Measurements from ENCODE around the gene VPS33A. TPM values are rescaled to one million over a fixed set of nuclear protein-coding genes. Genes with fewer than 3 reads are reported as not detected.

The VPS33A gene
- total and polyA plus RNA-seq, 2 of the 8 experiments (the other 6 are each of a cell fraction or from before 2014, with no cell fraction given), result 16.4 to 41.8 TPM

GRCh38 chr12:122283680-122284079, 17.4 kb upstream of the VPS33A start:
- H3K18ac ChIP-seq (ENCODE audit: extremely low read depth, low read length), result no peak overlapping the region
- no peak overlapping the region for H4K91ac ChIP-seq (replicated peaks; ENCODE audit: insufficient read length, low read length)
- no peak overlapping the region for H3K27ac ChIP-seq (ENCODE audit: low read depth, low read length)
- no peaks in the 10 kb centered on the region for H3K79me2 ChIP-seq (ENCODE audit: control insufficient read depth in 1 of 2, insufficient read depth in 2 of 2, low read length in 2 of 2)
- DNase-seq (ENCODE audit: low read depth in 1 of 2, low spot score in 2 of 2), result no peak
- no peak overlapping the region for H2BK12ac ChIP-seq (ENCODE audit: low read depth, low read length)
- no peak for TF ChIP-seq FOSL1 (IDR thresholded peaks at IDR 0.05; ENCODE audit: insufficient read depth, low read depth, low read length)
- TF ChIP-seq SP4 (IDR thresholded peaks at IDR 0.05; ENCODE audit: low read length), result no peak
- TF ChIP-seq CREB1 (IDR thresholded peaks at IDR 0.05), result no peak
- TF ChIP-seq KDM4A (IDR thresholded peaks at IDR 0.05; ENCODE audit: low read depth, low read length, severe bottlenecking), result no peak
- no peak for TF ChIP-seq TEAD4 (IDR thresholded peaks at IDR 0.05; ENCODE audit: low read depth, low read length)
- no peak for TF ChIP-seq TBP (IDR thresholded peaks at IDR 0.05; ENCODE audit: low read depth, low read length)
- TF ChIP-seq EGR1 (IDR thresholded peaks at IDR 0.05; ENCODE audit: borderline replicate concordance, low read depth, low read length), result no peak
- no peak for TF ChIP-seq HDAC2 (IDR thresholded peaks at IDR 0.05; ENCODE audit: borderline replicate concordance in 1 of 2, low read depth in 2 of 2, low read length in 2 of 2)
- no peak for TF ChIP-seq SIX5 (IDR thresholded peaks at IDR 0.05; ENCODE audit: low read depth, low read length)
- no peak for TF ChIP-seq KDM5A (IDR thresholded peaks at IDR 0.05; ENCODE audit: low read length)
- no peak for TF ChIP-seq POLR2A (IDR thresholded peaks at IDR 0.05; ENCODE audit: control extremely low read depth in 1 of 2, low read depth in 2 of 2, low read length in 2 of 2)
- no peak for TF ChIP-seq ASH2L (IDR thresholded peaks at IDR 0.05; ENCODE audit: low read length)
- no peak for TF ChIP-seq SRF (IDR thresholded peaks at IDR 0.05; ENCODE audit: low read depth, low read length)
- TF ChIP-seq EP300 (IDR thresholded peaks at IDR 0.05; ENCODE audit: borderline replicate concordance in 1 of 2, low read depth in 2 of 2, low read length in 2 of 2), result no peak
- H2BK5ac ChIP-seq (ENCODE audit: low read depth, low read length), result no peak overlapping the region
- no peaks in the 10 kb centered on the region for H3K79me1 ChIP-seq (ENCODE audit: low read depth, low read length)
- no peak overlapping the region for H2BK15ac ChIP-seq (ENCODE audit: low read length)
- H3K4me3 ChIP-seq (ENCODE audit: extremely low read depth in 1 of 4, insufficient read depth in 2 of 4, low read depth in 3 of 4, low read length in 4 of 4), result no peak overlapping the region
- H2BK20ac ChIP-seq (ENCODE audit: low read length), result no peak overlapping the region
- H3K23ac ChIP-seq (ENCODE audit: insufficient read length), result no peak overlapping the region
- H3K4me1 ChIP-seq (replicated peaks in 1 of 4; ENCODE audit: control insufficient read depth in 3 of 4, insufficient read depth in 4 of 4, low read length in 3 of 4), result no peaks in the 10 kb centered on the region
- H2AFZ ChIP-seq (ENCODE audit: low read length), result no peak overlapping the region
- H2AK5ac ChIP-seq (ENCODE audit: low read depth, low read length), result no peak overlapping the region
- no peaks in the 10 kb centered on the region for H3K23me2 ChIP-seq (ENCODE audit: low read depth, low read length)
- no peaks in the 10 kb centered on the region for H3K9me3 ChIP-seq (ENCODE audit: insufficient read depth in 2 of 2, low read depth in 1 of 2, low read length in 1 of 2)
- ChIA-PET POLR2A (ENCODE audit: partially characterized antibody) (no interaction called here), CTCF (ENCODE audit: partially characterized antibody) (no interaction called here)
- H3K14ac ChIP-seq (ENCODE audit: insufficient read length), result no peak overlapping the region
- no peaks in the 10 kb centered on the region for H4K20me1 ChIP-seq (replicated peaks in 1 of 2; ENCODE audit: control insufficient read depth in 1 of 2, insufficient read depth in 2 of 2, low read length in 2 of 2)
- no peak for FAIRE-seq
- H3K36me3 ChIP-seq (ENCODE audit: control insufficient read depth in 2 of 4, insufficient read depth in 4 of 4, low read length in 3 of 4), result no peaks in the 10 kb centered on the region
- H4K5ac ChIP-seq (ENCODE audit: insufficient read length, low read depth, low read length), result no peak overlapping the region
- H3K4ac ChIP-seq (replicated peaks; ENCODE audit: insufficient read length, low read depth, low read length), result no peak overlapping the region
- no peak overlapping the region for H4K8ac ChIP-seq (ENCODE audit: extremely low read depth, insufficient read depth, low read length)
- no peak overlapping the region for H2BK120ac ChIP-seq (replicated peaks; ENCODE audit: low read depth, low read length)
- no peaks in the 10 kb centered on the region for H3K27me3 ChIP-seq (replicated peaks in 1 of 4; ENCODE audit: control insufficient read depth in 3 of 4, extremely low read depth in 1 of 4, insufficient read depth in 3 of 4, low read length in 3 of 4)
- no peak overlapping the region for H3K56ac ChIP-seq (replicated peaks; ENCODE audit: insufficient read length, low read depth, low read length)
- no peak overlapping the region for H3K4me2 ChIP-seq (ENCODE audit: insufficient read depth in 1 of 2, low read depth in 2 of 2, low read length in 2 of 2)
- 96% methylated on average over 5 of the region's 5 CpGs; no CpG with 5 or more reads in 1 of the 2 experiments for WGBS, 2 experiments (ENCODE audit: extremely low coverage in 1 of 2, insufficient coverage in 1 of 2, insufficient read length in 1 of 2, insufficient replicate concordance in 2 of 2, low coverage in 1 of 2, low lambda C conversion rate in 2 of 2, missing lambda C conversion rate in 1 of 2)
- H3K9ac ChIP-seq (replicated peaks in 1 of 4; ENCODE audit: extremely low read depth in 1 of 4, low read depth in 3 of 4, low read length in 3 of 4), result no peak overlapping the region
